Inflammatory macrophage treated with lipopolysaccharide for 4 hours (primary cell): ENCODE data around the gene PDE4D.
"Not testable (repeated sequence)": the region's sequence is repeated elsewhere in the genome, so short reads cannot be mapped to it uniquely, and the experiment has no call there.

ENCODE experiments used
- DNase-seq: peaks from one replicate; pipeline ENCODE4 v3.0.0-alpha.2; 2020

PDE4D gene

DNA sequence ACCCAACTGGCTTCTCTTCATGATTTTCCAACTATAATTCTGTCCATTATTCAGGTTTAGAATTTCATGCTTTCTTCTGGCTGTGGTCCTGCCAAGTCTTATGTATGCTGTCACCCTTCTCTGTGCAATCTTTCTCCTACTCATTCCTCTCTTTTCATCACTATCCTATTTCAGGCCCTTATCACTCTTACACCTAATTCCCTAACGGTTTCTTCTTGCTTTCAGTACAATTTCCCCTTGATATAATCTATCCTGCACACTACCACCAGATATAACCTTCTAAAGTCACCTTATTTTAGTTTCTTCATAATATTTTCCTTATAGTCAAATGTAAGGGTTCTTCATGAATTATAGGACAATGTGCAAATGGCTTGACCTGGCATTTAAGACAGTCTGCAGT is 874.4 kb downstream of the PDE4D start:
- DNase-seq: no peak

- no peak for DNase-seq
Observed at GRCh38 chr5:59016925-59017324, 876.6 kb downstream of the PDE4D start.

- no peak for DNase-seq
Observed at GRCh38 chr5:59008816-59009473, 884.6 kb downstream of the PDE4D start.

DNA sequence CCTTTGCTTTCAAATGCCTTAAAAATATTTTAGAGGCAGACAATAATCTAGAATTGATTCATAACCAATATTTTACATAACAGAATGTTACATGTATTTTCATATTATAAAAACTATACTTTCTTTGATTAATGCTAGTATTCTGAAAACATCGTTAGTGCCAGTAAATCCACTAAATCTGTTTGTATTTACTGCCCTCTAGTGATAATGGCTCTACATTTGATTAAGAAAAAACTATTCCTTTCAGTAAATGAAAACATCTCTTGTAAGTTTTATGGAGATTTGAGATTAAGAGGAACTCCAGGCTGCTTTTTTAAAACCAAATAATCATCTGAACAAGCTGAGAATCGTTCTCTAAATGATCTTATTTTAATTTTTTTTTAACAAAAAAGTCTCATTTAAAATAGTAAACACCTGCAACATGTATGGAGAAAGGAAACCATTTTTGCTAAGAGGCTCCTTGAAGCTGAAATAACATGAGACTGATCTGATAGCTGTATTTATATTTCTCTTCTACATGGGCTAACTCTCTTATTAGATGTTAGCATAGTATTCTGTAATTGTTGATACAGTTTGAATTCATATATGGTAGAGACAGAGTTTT is 886.0 kb downstream of the PDE4D start:
- peak; percentile 56 for DNase-seq

DNA sequence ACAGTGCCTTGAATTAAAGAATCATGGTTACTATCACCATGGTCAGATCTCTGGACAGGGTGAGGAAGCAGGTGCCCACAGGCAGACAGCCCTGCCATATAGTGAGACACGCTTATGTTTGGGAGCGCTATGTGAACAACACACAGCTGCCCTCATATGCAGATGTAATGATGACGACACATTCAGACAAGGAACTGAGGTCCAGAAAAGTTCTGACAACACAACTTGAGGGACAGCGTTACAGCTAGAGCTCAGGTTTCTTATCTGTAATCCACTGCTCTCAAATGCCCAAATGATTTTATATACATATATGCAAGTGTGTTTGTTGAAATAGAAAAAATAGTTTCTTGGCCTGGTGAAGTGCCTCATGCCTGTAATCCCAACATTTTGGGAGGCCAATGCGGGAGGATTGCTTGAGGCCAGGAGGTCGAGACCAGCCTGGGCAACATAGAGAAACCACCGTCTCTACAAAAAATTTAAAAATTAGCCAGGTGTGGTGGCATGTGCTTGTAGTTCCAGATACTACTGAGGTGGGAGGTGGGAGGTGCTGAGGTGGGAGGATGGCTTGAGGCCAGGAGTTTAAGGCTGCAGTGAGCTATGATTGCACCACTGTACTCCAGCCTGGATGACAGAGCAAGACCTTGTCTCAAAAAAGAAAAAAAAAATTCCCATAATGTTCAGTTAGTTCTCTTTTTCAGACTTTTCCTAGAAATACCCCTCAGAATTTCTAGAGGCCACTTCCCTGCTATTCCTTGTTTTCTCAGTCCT is 887.4 kb downstream of the PDE4D start:
- no peak for DNase-seq

DNA sequence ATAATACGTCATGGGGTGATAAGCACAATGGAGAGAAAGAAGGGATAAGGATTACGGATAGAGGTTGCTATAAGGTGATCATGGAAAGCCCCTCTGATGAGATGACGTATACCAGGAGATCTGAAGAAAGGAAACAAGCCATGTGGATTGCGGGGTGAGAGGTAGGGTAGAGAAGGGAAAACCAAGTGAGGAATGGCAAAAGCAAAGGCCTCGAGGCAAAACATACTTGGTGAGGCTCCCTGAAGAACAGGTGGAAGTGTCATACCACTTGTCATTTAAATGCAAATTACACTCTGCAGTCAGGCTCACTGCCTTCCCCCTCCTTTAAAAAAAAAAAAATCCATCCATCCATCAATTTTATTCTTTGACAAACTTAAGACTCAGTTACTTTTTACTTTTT is 889.9 kb downstream of the PDE4D start:
- DNase-seq: no peak

GRCh38 chr5:59003124-59003523 is 890.4 kb downstream of the PDE4D start:
- DNase-seq: no peak

- DNase-seq: no peak
Observed at GRCh38 chr5:59002162-59002825, 891.2 kb downstream of the PDE4D start.

GRCh38 chr5:59001716-59002115 is 891.8 kb downstream of the PDE4D start:
- no peak for DNase-seq

DNA sequence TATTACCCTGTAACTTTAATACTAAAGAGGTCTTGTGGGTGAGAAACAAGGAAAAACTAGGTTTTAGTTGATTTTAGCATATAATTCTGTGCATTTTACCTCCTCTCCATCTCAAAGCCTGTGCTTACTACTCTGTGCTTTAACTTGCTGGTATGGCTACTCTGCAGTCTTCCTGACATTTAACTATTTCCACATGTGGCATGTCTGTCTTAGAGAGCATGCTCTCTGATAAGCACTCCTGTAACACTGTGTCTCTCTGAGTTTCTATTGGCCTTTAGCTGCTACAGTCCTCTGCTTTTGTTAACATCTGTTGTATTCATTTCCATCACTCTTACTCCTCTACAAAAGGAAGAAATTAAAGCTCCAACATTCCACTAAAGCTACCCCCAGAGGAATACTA is 892.4 kb downstream of the PDE4D start:
- no peak for DNase-seq

DNA sequence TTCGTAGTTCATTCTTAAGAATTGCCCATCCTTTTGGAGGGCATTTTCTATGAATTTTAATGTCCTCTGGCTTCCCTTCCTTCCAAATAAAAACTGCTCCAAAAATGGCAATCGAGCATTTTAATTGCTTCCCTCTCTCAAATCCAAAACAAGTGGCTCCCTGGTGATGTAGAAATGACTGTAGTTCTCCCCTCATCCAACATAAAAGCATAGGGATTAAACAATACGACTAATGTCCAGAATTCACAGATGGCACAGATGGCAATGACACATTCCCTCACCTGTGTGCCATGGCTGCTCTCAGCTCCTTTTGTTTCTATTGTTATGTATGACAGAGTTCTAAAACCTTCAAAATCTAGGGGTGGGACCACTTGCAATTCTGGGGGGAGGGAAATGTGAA is 893.3 kb downstream of the PDE4D start:
- DNase-seq: no peak

DNA sequence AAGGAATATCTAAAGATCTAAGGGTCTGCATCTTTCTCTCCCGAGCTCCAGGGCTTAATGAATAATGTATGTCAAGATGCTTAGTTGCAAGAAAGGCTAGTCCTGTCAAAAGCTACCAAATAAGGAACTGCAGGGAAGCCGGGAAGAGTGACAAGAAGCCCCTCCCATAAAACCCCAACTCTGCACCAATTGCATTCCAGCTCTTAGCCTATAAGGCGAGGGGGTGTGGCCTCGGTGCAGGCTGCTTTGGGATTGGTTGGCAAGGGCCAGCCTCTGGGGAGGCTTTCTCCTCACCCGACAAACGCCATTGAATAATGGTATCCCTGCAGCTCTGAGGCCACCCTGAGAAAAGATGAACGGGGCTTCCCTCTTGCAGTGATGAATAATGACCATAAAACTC is 893.7 kb downstream of the PDE4D start:
- no peak for DNase-seq

DNA sequence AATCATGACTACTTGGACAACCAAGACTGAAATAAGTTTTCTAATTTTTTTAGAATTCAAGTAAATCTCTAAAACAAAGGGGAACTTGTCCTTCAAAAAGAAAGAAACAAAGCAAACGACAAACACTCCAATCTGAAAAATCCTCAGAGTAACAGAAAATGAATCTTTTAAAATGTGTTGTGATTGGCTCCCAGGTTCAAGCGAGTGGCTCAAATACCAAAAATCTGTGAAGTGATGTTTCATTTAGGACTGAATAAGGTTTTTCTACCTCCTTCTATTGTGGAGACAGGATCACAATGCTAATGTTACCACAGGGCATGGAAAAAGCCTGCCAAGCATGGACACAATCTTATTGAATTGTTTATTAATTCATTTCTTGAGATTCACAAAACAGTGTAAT is 895.0 kb downstream of the PDE4D start:
- DNase-seq: no peak

- DNase-seq: not testable (repeated sequence)
Observed at GRCh38 chr5:58995779-58996178, 897.7 kb downstream of the PDE4D start.

- no peak for DNase-seq
Observed at GRCh38 chr5:58993461-58993860, 900.1 kb downstream of the PDE4D start.

DNA sequence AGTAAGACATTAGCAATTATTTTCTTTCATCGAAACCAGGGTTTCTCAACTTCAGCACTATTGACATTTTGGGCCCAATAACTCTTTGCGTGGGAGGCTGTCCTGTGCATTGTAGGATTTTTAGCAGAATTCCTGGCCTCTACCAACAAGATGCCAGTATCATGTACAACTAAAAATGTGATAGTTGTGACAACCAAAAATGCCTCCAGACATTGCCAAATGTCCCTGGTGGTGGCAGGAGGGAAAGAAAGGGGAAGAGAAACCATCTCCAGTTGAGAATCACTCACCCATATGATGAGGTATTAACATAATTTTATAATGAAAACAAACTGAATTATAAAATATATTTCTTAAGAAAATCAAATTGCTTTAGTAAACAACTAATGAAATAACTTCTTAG is 904.6 kb downstream of the PDE4D start:
- DNase-seq: peak; percentile 34

GRCh38 chr5:58987193-58987592 is 906.3 kb downstream of the PDE4D start:
- DNase-seq: no peak

DNA sequence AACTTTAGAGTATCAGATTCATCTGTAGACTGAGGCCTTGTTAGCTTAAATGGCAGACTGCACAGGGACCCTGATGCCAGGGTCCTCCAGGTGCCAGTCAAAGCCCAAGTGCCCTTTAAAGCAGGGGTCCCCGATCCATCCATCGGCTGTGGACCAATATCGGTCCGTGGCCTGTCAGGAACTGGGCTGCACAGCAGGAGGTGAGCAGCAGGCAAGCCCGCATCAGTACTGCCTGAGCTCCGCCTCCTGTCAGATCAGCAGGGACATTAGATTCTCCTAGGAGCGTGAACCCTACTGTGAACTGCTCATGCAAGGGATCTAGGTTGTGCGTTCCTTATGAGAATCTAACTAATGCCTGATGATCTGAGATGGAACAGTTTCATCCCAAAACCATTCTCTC is 907.2 kb downstream of the PDE4D start:
- DNase-seq: no peak

GRCh38 chr5:58985759-58986158 is 907.8 kb downstream of the PDE4D start:
- DNase-seq: no peak

DNA sequence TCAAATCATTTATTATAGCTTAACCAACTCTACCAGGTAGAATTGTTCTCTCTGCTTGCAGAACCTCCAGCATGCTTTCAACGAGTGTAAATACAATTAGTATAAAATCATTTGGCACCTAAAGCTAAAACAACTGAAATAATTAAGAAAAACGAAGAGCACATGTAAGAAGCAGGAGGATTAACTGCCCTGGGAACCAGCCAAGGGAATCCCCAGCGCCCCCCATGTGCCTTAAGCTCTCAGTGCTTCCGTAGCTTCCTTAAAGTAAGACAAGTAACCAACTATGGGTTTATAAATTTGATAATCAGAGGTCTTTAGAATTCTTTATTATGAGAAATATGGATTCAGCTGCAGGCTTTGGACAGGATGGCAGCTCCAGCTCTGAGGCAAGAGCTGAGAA is 908.2 kb downstream of the PDE4D start:
- no peak for DNase-seq

DNA sequence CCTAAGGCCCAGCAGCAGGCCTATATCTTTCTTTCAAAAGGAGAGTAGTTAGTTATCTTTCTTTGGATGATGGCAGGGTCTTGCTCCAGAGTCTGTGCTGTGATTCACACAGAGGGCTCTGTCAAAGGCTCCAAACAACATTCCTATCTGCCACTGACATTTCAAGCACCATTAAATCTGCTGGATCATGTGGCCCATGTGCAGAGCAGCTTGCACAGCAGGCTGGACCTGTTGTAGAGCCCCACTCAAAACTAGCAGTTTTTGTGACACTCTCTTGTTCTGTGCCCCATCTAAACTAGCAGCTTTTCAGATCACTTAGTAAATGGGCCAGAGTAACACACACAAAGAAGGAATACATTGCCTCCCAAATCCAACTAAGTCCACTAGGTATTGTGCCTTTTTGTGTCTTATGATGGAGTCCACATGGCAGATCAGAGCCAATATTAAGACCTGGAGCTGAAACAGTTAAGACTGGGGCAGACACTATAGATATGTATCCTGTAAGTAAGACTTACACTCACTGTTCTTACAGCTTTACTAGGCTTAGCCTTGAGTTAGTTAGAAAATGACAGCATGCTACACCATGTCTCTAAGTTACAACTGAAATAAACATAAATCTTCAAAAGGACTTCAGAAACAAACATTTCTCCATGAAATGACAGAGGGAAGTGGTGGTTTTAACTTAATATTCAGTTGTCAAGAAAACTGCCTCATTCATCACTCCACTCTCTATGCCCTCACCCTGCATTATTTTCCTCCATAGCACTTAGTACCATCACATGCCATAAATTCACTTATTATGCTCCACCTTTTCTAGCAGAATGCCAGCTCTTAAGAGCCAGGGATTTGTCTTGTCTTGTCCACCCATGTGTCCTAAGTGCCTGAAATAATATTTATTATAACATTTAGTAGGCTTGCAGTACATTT is 909.7 kb downstream of the PDE4D start:
- no peak for DNase-seq

- DNase-seq: no peak
Observed at GRCh38 chr5:58980890-58981289, 912.6 kb downstream of the PDE4D start.

- DNase-seq: no peak
Observed at GRCh38 chr5:58979090-58979489, 914.4 kb downstream of the PDE4D start.
